Endothelial cell of umbilical vein (primary cell): ENCODE results near the gene UBE3B. TPM values are rescaled to one million over a fixed set of nuclear protein-coding genes. Genes with fewer than 3 reads are reported as not detected.

Experiments
- BruUV-seq: library from RNA; stranded (reverse); fragments of 400-500 nt; replicated peaks from 2 replicates; lab custom pipeline; 2021; lab: Mats Ljungman, UMichigan
- CTCF ChIA-PET: fragments of 300-600, 350-600 bp; sonication (Branson Sonifier 250); formaldehyde crosslinking; loops from one replicate; lab custom pipeline; 2021; ENCODE audit warnings: antibody characterized with exemption, inconsistent platforms; lab: Charles Lee
- POLR2A ChIA-PET: fragments of 300-600, 350-600 bp; sonication (Branson Sonifier 250); formaldehyde crosslinking; loops from one replicate; lab custom pipeline; 2021; ENCODE audit warnings: antibody characterized with exemption, inconsistent platforms; lab: Charles Lee
- DNase-seq: peaks from one replicate; pipeline ENCODE4 v3.0.0-alpha.2; 2011; ENCODE audit warnings: low read depth, low spot score
- FAIRE-seq: peaks from 2 replicates; lab custom pipeline; 2011; peaks lifted over from hg19 to GRCh38; lab: Jason Lieb, UNC
- H2AFZ ChIP-seq: 2 replicates; pipeline ENCODE4 v1.6.0; 2012; ENCODE audit warnings: low read depth, low read length, control low read depth, inconsistent platforms
- H3K27ac ChIP-seq: 2 replicates; pipeline ENCODE4 v1.5.1; 2011; ENCODE audit warnings: low read depth, mild to moderate bottlenecking, control low read depth, low read length, moderate library complexity; ENCODE audit not compliant: insufficient read depth
- H3K27me3 ChIP-seq, 2 experiments: 2 replicates each; pipeline versions ENCODE4 v1.6.0 to v1.6.1; 2011; ENCODE audit warnings: low read length in 2 of 2, mixed read lengths in 1 of 2; ENCODE audit not compliant: control insufficient read depth in 2 of 2, insufficient read depth in 2 of 2
- H3K36me3 ChIP-seq, 2 experiments: 2 replicates in 1 of 2; 3 replicates in 1 of 2; pipeline ENCODE4 v1.5.1; 2011; ENCODE audit warnings: low read length in 2 of 2, mild to moderate bottlenecking in 1 of 2, moderate library complexity in 1 of 2; ENCODE audit not compliant: control insufficient read depth in 2 of 2, insufficient read depth in 2 of 2; ENCODE audit errors: extremely low read depth in 1 of 2
- H3K4me1 ChIP-seq: 3 replicates; pipeline ENCODE4 v1.5.1; 2011; ENCODE audit warnings: mild to moderate bottlenecking, low read length; ENCODE audit not compliant: control insufficient read depth, insufficient read depth; ENCODE audit errors: extremely low read depth
- H3K4me2 ChIP-seq: 2 replicates; pipeline ENCODE4 v1.6.1; 2011; ENCODE audit warnings: low read length, control low read depth, mixed read lengths; ENCODE audit not compliant: insufficient read depth
- H3K4me3 ChIP-seq, 3 experiments: fragments of 200-600 bp in 1 of 3; sonication (generic), shearing (Covaris generic) in 1 of 3; replicated peaks in 1 of 3; 2 replicates each; pipeline ENCODE4 v1.5.1; 2011 to 2016; ENCODE audit warnings: control low read depth in 3 of 3, low read length in 3 of 3, mild to moderate bottlenecking in 2 of 3, inconsistent platforms in 1 of 3, low read depth in 1 of 3, moderate library complexity in 1 of 3; ENCODE audit not compliant: insufficient read depth in 1 of 3
- H3K79me2 ChIP-seq: 2 replicates; pipeline ENCODE4 v1.6.0; 2012; ENCODE audit warnings: low read length, inconsistent platforms; ENCODE audit not compliant: control insufficient read depth, insufficient read depth
- H3K9ac ChIP-seq: replicated peaks from 2 replicates; pipeline ENCODE3; 2011; ENCODE audit warnings: low read length, control low read depth; ENCODE audit not compliant: insufficient read depth; ENCODE audit errors: extremely low read depth
- H3K9me1 ChIP-seq: replicated peaks from 3 replicates; pipeline ENCODE4 v1.6.0; 2011; ENCODE audit warnings: mild to moderate bottlenecking, low read length; ENCODE audit not compliant: control insufficient read depth, insufficient read depth; ENCODE audit errors: extremely low read depth
- H3K9me3 ChIP-seq: replicated peaks from 2 replicates; pipeline ENCODE4 v1.5.1; 2012; ENCODE audit warnings: low read length, inconsistent platforms; ENCODE audit not compliant: control insufficient read depth, insufficient read depth
- H4K20me1 ChIP-seq: replicated peaks from 2 replicates; pipeline ENCODE3; 2011; ENCODE audit warnings: mild to moderate bottlenecking, low read length; ENCODE audit not compliant: control insufficient read depth, insufficient read depth; ENCODE audit errors: extremely low read depth
- GATA2 ChIP-seq: IDR thresholded peaks from 2 replicates; pipeline ENCODE4 v1.7.0; 2011; ENCODE audit warnings: low read depth, mild to moderate bottlenecking, moderate library complexity, mixed read lengths, low read length; ENCODE audit not compliant: insufficient read length, insufficient read depth
- MYC ChIP-seq: IDR thresholded peaks from one replicate; pipeline ENCODE4 v1.6.1; 2011; ENCODE audit warnings: mild to moderate bottlenecking, low read depth, low read length
- POLR2A ChIP-seq: IDR thresholded peaks from 2 replicates; pipeline ENCODE4 v1.6.1; 2012; ENCODE audit warnings: low read depth, mild to moderate bottlenecking, control low read depth, low read length
- POLR2AphosphoS5 ChIP-seq: IDR thresholded peaks from 2 replicates; pipeline ENCODE4 v1.6.1; 2012; ENCODE audit warnings: low read depth, mild to moderate bottlenecking, control low read depth, low read length, moderate library complexity; ENCODE audit not compliant: insufficient read depth
- dilution Hi-C: fragments of 300-500 bp; cut with MboI; formaldehyde crosslinking; loops from one replicate; pipeline ENCODE4 v1.15.0; 2019; ENCODE audit warnings: low sequenced_read_pairs; ENCODE audit not compliant: extremely low pct_ligation_motif_present
- intact Hi-C: fragments of 100-400 bp; cut with micrococcal nuclease; formaldehyde crosslinking; loops from one replicate; pipeline ENCODE4 v1.10.0; 2022
- polyA plus RNA-seq, 4 experiments: library from polyadenylated mRNA; depleted of rRNA in 3 of 4; stranded (reverse) in 3 of 4; unstranded in 1 of 4; fragments of >200 nt; gene quantifications; 2 replicates each; pipeline versions ENCODE4 v1.2.1 to v1.2.3, GENCODE V29; 2011 to 2012; ENCODE audit warnings: missing spikeins in 1 of 4
- total RNA-seq: library from RNA; stranded (reverse); gene quantifications from 2 replicates; pipeline ENCODE4 v1.2.3, GENCODE V29; 2021
- TF ChIP-seq, protein P1 (sequence below), 2 donors: IDR thresholded peaks; 1 replicate in 1 of 2; 2 replicates in 1 of 2; pipeline ENCODE4 v1.5.1; 2011; ENCODE audit warnings: low read length in 2 of 2, mild to moderate bottlenecking in 2 of 2, moderate library complexity in 2 of 2, control low read depth in 1 of 2, inconsistent platforms in 1 of 2, low read depth in 1 of 2; ENCODE audit not compliant: insufficient read depth in 1 of 2; ENCODE audit errors: extremely low read depth in 1 of 2
- TF ChIP-seq, protein P2 (sequence below): IDR thresholded peaks from 2 replicates; pipeline ENCODE4 v1.6.1; 2011; ENCODE audit not compliant: insufficient read depth, insufficient read length

Gene UBE3B
- total and polyA plus RNA-seq, 2 donors (not counting 3 experiments of a cell fraction or from before 2014, with no cell fraction given): 24.9 to 40.8 TPM

GRCh38 chr12:109519787-109520186 lies 42.4 kb downstream of the UBE3B start:
- Histone ChIP-seq H2AFZ (peak overlapping the region; percentile 27), H3K9ac (peak overlapping the region; percentile 81)
- BruUV-seq: no TSS peak

More at GRCh38 chr12:109519787-109520186, 42.4 kb downstream of the UBE3B start:
- intact Hi-C loops (loop anchor here (1.0 to 2.0 kb wide), 8 partner anchors 54 to 361 kb away; partner anchors contain the start of genes FAM222A, GLTP, MMAB and MVK), dilution Hi-C loops (no loop called here)
- H3K4me2 ChIP-seq: peak overlapping the region; percentile 75
- ChIA-PET POLR2A (no interaction called here), CTCF (interaction anchor here (0.8 to 3.8 kb wide), 31 partner anchors 11 to 325 kb away, joined by 3 to 139 read pairs (median 6); partner anchors contain the start of genes FAM222A, MMAB, MVK and TRPV4)
- DNase-seq (peak; percentile 10), FAIRE-seq (no peak)
- no peaks in the 10 kb centered on the region for H3K9me1 ChIP-seq
- peak overlapping the region; percentile 98 for H3K27ac ChIP-seq
- no peaks in the 10 kb centered on the region for H4K20me1 ChIP-seq
- no peak overlapping the region for H3K4me3 ChIP-seq
- no peaks in the 10 kb centered on the region for H3K27me3 ChIP-seq
- no peak for TF ChIP-seq MYC
- TF ChIP-seq, protein P1, sequence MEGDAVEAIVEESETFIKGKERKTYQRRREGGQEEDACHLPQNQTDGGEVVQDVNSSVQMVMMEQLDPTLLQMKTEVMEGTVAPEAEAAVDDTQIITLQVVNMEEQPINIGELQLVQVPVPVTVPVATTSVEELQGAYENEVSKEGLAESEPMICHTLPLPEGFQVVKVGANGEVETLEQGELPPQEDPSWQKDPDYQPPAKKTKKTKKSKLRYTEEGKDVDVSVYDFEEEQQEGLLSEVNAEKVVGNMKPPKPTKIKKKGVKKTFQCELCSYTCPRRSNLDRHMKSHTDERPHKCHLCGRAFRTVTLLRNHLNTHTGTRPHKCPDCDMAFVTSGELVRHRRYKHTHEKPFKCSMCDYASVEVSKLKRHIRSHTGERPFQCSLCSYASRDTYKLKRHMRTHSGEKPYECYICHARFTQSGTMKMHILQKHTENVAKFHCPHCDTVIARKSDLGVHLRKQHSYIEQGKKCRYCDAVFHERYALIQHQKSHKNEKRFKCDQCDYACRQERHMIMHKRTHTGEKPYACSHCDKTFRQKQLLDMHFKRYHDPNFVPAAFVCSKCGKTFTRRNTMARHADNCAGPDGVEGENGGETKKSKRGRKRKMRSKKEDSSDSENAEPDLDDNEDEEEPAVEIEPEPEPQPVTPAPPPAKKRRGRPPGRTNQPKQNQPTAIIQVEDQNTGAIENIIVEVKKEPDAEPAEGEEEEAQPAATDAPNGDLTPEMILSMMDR (IDR thresholded peaks at IDR 0.05; ENCODE audit: extremely low read depth in 1 of 2, insufficient read depth in 1 of 2, low read depth in 1 of 2, low read length in 2 of 2): no peak
- TF ChIP-seq, protein P2, sequence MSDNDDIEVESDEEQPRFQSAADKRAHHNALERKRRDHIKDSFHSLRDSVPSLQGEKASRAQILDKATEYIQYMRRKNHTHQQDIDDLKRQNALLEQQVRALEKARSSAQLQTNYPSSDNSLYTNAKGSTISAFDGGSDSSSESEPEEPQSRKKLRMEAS: no peak
- no peak for TF ChIP-seq GATA2
- no peak for TF ChIP-seq POLR2A
- no peak for TF ChIP-seq POLR2AphosphoS5
- no peaks in the 10 kb centered on the region for H3K9me3 ChIP-seq
- H3K4me1 ChIP-seq: peaks cover 27% of the 10 kb centered on the region
- H3K36me3 ChIP-seq: peaks cover 0 to 44% of the 10 kb centered on the region in 2 experiments
- H3K79me2 ChIP-seq: no peaks in the 10 kb centered on the region
